HG02884 (cell line): Measurements from ENCODE around the gene TNIP1.

Experiments used
- ATAC-seq: cut with Tn5 transposase; IDR thresholded peaks from one replicate; pipeline ENCODE4 v1.9.1; 2021; ENCODE audit warnings: mild to moderate bottlenecking, moderate library complexity; ENCODE audit not compliant: unreplicated experiment

The TNIP1 gene

GRCh38 chr5:151024440-151025249 is 56.2 kb downstream of the TNIP1 start:
- ATAC-seq: no peak

- ATAC-seq: no peak
Measured at GRCh38 chr5:151023651-151024050, 57.2 kb downstream of the TNIP1 start.

- ATAC-seq: no peak
Measured at GRCh38 chr5:151023047-151023615, 57.7 kb downstream of the TNIP1 start.

GRCh38 chr5:151022511-151023018 is 58.3 kb downstream of the TNIP1 start:
- no peak for ATAC-seq

- no peak for ATAC-seq
Measured at GRCh38 chr5:151021746-151022145, 59.1 kb downstream of the TNIP1 start.

- ATAC-seq: peak; percentile 76
Measured at GRCh38 chr5:151020304-151021110, 60.3 kb downstream of the TNIP1 start, which contains the start of gene GPX3. GPX3 (plus strand) TSS chr5:151020591; CDS start chr5:151020655, 64 bp downstream.

GRCh38 chr5:151019331-151019730 is 61.5 kb downstream of the TNIP1 start:
- ATAC-seq: no peak

- ATAC-seq: no peak
Measured at GRCh38 chr5:151018846-151019245, 62.0 kb downstream of the TNIP1 start.

- ATAC-seq: no peak
Measured at GRCh38 chr5:151017897-151018296, 62.9 kb downstream of the TNIP1 start.

GRCh38 chr5:151016700-151017099 is 64.1 kb downstream of the TNIP1 start:
- no peak for ATAC-seq

- no peak for ATAC-seq
Measured at GRCh38 chr5:151015974-151016587, 64.8 kb downstream of the TNIP1 start.

GRCh38 chr5:151014680-151015343 is 66.0 kb downstream of the TNIP1 start:
- ATAC-seq: no peak

- no peak for ATAC-seq
Measured at GRCh38 chr5:151012862-151013261, 68.0 kb downstream of the TNIP1 start.

GRCh38 chr5:151008906-151009305 is 71.9 kb downstream of the TNIP1 start:
- no peak for ATAC-seq

- ATAC-seq: no peak
Measured at GRCh38 chr5:151008210-151008491, 72.7 kb downstream of the TNIP1 start.

GRCh38 chr5:151007430-151008209 is 73.2 kb downstream of the TNIP1 start:
- no peak for ATAC-seq

GRCh38 chr5:151006704-151007334 is 74.0 kb downstream of the TNIP1 start:
- no peak for ATAC-seq

GRCh38 chr5:151005950-151006576 is 74.8 kb downstream of the TNIP1 start:
- no peak for ATAC-seq
